Endothelial cell (in vitro differentiated cells): ENCODE results near the gene PER3. TPM values are rescaled to one million over a fixed set of nuclear protein-coding genes. Genes with fewer than 3 reads are reported as not detected.

Experiments used
- DNase-seq: peaks from one replicate; pipeline ENCODE4 v3.0.0; 2021; ENCODE audit warnings: low spot score
- H3K27ac Mint-ChIP-seq: one replicate; pipeline ENCODE4 v1.8.0; 2021; ENCODE audit warnings: mixed read lengths, inconsistent platforms; ENCODE audit not compliant: unreplicated experiment
- H3K27me3 Mint-ChIP-seq: one replicate; pipeline ENCODE4 v1.8.0; 2021; ENCODE audit warnings: mild to moderate bottlenecking, moderate library complexity, mixed read lengths, inconsistent platforms; ENCODE audit not compliant: unreplicated experiment
- H3K36me3 Mint-ChIP-seq: one replicate; pipeline ENCODE4 v1.8.0; 2021; ENCODE audit warnings: mild to moderate bottlenecking, low read depth, mixed read lengths, inconsistent platforms; ENCODE audit not compliant: unreplicated experiment
- H3K4me1 Mint-ChIP-seq: one replicate; pipeline ENCODE4 v1.8.0; 2021; ENCODE audit warnings: mild to moderate bottlenecking, mixed read lengths, inconsistent platforms; ENCODE audit not compliant: unreplicated experiment
- H3K4me3 Mint-ChIP-seq: one replicate; pipeline ENCODE4 v1.8.0; 2021; ENCODE audit warnings: mild to moderate bottlenecking, mixed read lengths, inconsistent platforms; ENCODE audit not compliant: unreplicated experiment
- H3K9me3 Mint-ChIP-seq: one replicate; pipeline ENCODE4 v1.8.0; 2021; ENCODE audit warnings: mixed read lengths, inconsistent platforms; ENCODE audit not compliant: unreplicated experiment
- total RNA-seq: library from RNA; stranded (reverse); fragmentation: NEBNext Ultra II Directional; extraction: Animal tissue kit (Norgen Biotek cat#: 25700); gene quantifications from one replicate; pipeline ENCODE4 v1.2.1, GENCODE V29; 2021; ENCODE audit not compliant: unreplicated experiment
- TF ChIP-seq, protein P1 (sequence below): fragments of 200-600 bp; sonication (generic); IDR thresholded peaks from one replicate; pipeline ENCODE4 v1.5.0; 2021; ENCODE audit warnings: antibody characterized with exemption; ENCODE audit not compliant: unreplicated experiment

Gene PER3
- total RNA-seq, 1 donor from 2014 or later = 2.8 TPM

DNA sequence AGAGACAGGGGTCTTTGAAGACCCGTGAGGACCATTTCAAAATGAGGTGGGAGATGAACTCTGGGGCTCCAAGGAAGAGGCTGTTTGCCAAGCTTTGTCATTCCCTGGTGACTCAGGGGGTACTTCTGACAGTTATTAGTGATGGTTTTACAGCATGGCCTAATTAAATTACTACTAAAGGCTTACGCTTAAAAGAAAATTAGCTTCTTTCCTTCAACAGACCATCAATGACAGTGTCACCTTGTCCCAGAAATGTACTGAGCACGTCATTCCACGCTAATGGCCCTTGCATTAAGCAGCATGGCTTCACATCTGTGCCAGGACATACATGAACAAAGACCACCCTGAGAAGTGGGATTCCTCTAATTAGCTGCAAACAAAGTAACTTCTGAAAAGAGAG lies 73.9 kb downstream of the PER3 start:
- no peak overlapping the region for H3K27ac Mint-ChIP-seq
- TF ChIP-seq, protein P1, sequence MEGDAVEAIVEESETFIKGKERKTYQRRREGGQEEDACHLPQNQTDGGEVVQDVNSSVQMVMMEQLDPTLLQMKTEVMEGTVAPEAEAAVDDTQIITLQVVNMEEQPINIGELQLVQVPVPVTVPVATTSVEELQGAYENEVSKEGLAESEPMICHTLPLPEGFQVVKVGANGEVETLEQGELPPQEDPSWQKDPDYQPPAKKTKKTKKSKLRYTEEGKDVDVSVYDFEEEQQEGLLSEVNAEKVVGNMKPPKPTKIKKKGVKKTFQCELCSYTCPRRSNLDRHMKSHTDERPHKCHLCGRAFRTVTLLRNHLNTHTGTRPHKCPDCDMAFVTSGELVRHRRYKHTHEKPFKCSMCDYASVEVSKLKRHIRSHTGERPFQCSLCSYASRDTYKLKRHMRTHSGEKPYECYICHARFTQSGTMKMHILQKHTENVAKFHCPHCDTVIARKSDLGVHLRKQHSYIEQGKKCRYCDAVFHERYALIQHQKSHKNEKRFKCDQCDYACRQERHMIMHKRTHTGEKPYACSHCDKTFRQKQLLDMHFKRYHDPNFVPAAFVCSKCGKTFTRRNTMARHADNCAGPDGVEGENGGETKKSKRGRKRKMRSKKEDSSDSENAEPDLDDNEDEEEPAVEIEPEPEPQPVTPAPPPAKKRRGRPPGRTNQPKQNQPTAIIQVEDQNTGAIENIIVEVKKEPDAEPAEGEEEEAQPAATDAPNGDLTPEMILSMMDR = no peak
- H3K4me1 Mint-ChIP-seq = peaks cover 9% of the 10 kb centered on the region
- no peaks in the 10 kb centered on the region for H3K9me3 Mint-ChIP-seq
- H3K36me3 Mint-ChIP-seq = peaks cover 4% of the 10 kb centered on the region
- DNase-seq = no peak
- H3K4me3 Mint-ChIP-seq = no peak overlapping the region
- H3K27me3 Mint-ChIP-seq = peaks cover 4% of the 10 kb centered on the region

DNA sequence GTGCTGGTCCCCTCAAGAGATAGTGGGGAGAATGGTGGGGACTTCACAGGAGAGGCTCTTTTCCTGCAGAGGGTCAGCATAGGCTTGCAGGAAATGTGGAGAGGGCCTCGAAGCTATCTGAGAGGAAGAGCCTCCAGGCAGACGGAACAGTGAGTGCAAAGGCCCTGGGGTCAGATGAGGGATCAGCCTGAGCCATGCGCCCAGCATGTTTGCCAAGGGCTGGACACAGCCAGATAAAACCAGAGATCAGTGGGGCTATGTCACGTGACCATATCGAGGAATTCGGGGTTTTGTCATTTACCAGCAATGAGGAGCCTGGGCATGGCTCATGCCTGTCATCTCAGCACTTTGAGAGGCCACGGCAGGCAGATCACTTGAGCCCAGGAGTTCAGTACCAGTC lies 75.3 kb downstream of the PER3 start:
- H3K27me3 Mint-ChIP-seq = peaks cover 4% of the 10 kb centered on the region
- H3K4me3 Mint-ChIP-seq = no peak overlapping the region
- H3K9me3 Mint-ChIP-seq = no peaks in the 10 kb centered on the region
- TF ChIP-seq, protein P1 = no peak
- H3K4me1 Mint-ChIP-seq = peaks cover 7% of the 10 kb centered on the region
- DNase-seq = no peak
- no peak overlapping the region for H3K27ac Mint-ChIP-seq
- peaks cover 6% of the 10 kb centered on the region for H3K36me3 Mint-ChIP-seq

DNA sequence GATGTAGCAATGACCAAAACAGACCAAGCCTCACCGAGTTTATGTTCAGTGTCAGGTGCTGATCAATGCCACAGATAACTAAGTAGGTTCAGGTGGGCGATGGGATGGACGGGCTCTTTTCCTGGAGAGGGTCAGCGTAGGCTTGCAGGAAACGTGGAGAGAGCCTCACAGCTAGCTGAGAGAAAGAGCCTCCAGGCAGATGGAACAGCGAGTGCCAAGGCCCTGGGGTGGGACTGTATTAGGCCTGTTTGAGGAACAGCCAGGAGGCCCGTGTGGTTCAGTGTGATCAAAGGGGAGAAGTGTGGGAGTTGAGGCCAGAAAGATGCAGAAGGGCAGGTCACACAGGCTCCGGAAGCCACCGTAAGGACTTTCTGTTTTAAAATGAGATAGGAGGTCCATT lies 76.0 kb downstream of the PER3 start:
- Mint-ChIP-seq H3K4me3 (no peak overlapping the region), H3K9me3 (no peaks in the 10 kb centered on the region), H3K36me3 (peaks cover 9% of the 10 kb centered on the region), H3K27me3 (peaks cover 4% of the 10 kb centered on the region), H3K27ac (no peak overlapping the region), H3K4me1 (peaks cover 10% of the 10 kb centered on the region)
- TF ChIP-seq, protein P1 = no peak
- no peak for DNase-seq

DNA sequence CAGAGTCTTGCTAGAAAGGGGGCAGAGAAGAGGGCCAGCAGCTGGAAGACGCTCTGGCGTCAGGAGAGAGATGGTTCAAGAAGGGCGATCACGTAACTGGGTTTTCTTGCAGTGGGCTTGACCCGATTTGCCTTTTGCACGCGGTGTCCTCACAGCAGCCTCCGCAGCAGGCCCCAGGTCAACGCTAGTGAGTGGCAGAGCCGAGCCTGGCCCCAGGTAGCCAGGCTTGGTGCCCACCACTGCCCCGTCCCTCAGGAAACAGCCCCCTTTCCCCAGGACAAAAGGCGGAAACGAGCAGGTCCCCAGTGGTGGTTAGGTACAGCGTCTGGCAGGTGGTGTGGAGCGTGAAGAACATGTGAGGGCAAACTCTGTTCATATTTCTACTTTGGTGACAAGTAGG lies 77.4 kb downstream of the PER3 start:
- Mint-ChIP-seq H3K4me1 (peaks cover 7% of the 10 kb centered on the region), H3K4me3 (no peak overlapping the region), H3K27ac (no peak overlapping the region), H3K27me3 (peaks cover 4% of the 10 kb centered on the region), H3K36me3 (peaks cover 5% of the 10 kb centered on the region), H3K9me3 (no peaks in the 10 kb centered on the region)
- TF ChIP-seq, protein P1 = no peak
- no peak for DNase-seq

DNA sequence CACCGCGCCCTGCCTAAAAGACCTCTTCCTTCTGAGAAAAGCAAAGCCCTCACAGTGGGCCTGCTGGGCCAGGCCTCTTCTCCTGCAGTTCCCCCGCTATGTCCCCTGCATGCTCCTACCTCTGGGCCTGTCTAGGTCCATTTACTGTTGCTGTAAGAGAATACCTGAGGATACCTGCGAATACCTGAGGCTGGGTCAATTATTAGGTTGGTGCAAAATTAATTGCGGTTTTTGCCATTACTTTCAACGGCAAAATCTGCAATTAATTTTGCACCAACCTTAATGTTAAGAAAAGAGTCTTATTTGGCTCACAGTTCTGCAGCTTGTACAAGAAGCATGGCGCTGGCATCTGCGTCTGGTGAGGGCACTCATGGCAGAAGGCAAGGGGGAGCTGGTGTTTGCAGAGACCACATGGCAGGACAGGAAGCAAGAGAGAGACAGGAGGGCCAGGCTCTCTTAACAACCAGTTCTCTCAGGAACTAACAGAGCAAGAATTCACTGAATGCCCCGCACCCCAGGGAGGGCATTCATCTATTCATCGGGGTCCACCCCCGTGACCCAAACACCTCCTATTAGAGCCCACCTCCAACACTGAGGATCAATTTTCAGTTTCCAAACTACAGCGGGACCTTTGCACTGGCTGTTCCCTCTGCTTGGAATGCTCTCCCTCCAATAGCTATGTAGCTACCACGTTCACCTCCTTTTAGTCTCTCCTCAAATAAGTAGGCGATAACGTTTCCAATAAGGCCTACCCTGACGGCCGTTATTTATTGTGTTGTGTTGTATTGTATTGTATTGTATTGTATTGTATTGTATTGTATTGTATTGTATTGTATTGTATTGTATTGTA lies 78.3 kb downstream of the PER3 start:
- Mint-ChIP-seq H3K4me1 (peaks cover 5% of the 10 kb centered on the region), H3K27ac (no peak overlapping the region), H3K4me3 (no peak overlapping the region), H3K9me3 (no peaks in the 10 kb centered on the region), H3K36me3 (peaks cover 5% of the 10 kb centered on the region), H3K27me3 (peaks cover 6% of the 10 kb centered on the region)
- DNase-seq = no peak
- TF ChIP-seq, protein P1 = no peak
